ENCODE data around the gene GPX2.

The GPX2 gene

DNA sequence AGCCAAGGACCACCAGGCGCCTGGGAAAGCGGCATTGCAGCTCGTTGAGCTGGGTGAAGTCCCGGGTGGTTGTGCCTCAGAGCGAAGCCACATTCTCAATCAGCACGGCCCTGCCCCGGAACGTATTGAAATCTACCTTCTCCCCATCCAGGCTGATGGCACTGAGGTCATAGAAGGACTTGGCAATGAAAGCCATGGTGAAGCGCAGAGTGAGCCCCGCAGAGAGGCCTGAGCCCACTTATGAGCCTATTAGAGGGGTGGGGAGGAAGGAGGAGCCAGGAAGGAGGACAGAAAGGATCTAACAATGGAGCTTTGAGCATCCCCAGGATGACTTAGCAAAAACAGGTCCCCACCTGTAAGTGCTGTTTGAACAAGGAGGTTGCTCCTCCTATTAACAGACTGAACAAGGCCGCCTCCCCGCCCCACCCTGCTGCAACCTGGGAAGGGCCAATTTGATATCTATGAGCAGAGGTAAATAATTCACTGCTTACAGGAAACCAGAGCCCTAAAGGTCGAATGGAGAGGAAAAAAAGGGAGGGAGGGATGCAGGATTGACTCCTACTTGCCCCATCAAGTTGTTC is at the start of gene GPX2:
TSS of gene GPX2 (minus strand) at position 215 of the 581 bp plus-strand sequence. CDS start at position 196, 19 bp downstream.
- no peak for DNase-seq

DNA sequence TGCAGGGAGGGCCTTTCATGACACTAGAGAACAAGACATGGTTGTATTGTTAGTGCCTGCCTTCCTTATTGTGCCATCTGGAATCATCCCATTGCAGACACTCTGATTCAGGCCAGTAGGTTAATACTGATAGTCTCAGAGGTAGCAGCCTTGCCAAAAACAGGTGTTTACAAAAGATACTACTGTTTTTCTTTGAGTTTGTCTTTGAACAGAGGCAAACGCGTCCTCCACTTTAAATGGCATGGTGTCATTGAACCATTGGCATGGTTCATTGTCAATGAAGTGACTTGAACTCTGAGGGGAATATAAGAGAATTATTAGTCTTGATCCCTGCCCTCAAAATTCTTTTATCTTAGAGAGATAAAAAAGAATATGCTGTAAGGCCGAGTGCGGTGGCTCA is 48.4 kb upstream of the GPX2 start:
- no peak for DNase-seq

DNA sequence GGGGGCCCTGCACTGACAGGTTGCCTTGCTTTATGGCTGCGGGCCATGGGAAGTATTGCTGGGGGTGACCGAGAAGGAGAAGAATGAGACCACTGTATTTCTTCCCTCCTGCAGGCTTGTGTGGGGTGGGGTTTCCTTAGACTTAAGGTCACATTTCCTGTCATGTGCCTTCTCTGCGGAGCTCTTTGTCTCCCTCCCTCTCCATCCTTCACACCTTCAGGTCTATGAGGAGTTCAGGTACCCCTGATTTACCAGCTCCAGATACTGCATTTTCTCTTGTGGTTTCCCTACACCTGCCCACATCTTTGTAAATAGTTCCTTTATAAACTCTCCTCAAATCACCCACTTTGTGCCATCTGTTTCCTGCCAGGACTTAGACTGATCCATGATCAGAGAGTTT is 47.8 kb upstream of the GPX2 start:
- DNase-seq = no peak

DNA sequence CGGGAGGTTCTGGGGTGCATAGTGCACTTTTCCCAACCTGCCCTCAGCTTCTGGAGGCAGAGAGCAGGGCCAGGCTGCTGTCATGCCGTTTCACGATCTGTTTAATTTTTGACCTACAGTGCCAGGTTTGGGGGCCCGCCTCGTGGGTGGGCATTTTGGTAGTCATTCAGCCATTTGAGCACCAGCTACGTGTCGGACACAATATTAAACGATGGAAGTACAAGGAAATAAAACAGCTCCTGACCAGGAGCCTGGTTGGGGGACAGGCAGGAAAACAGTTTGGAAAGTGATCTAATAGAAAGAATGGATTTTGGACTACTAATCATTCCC is 44.9 kb upstream of the GPX2 start:
- no peak for DNase-seq

DNA sequence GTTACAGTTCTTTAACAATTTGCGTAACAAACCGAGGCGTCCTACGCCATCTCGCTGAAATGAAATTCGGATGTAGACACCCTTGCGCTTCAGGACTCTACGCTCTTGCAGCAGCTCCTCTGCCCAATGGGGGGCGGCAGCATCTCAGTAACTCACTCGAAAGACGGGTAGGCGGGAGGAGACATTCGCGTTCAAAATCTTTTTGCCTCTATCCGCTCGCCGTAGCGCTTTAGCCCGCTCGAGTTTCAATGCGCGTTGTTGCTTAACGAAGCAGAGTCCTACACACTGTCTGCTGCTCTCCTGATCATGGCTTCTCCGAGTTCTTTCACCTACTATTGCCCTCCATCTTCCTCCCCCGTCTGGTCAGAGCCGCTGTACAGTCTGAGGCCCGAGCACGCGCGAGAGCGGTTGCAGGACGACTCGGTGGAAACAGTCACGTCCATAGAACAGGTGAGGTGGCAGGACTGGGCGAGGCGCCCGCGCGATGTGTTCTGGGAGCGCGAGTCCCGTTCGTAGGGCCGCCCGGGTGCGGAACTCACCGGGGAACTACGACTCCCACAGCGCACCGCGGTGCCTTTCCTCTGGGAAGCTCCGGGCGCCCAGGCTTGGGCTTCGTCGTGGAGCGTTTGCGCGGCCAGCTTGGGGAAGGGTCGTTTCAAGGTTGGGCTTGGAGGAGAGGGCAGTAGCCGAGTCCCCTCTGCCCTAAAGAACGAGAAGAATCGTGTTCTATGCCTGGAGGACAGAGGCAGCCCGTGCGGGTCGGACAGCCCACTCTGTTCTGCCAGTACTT is 44.3 kb upstream of the GPX2 start, which contains the start of gene FNTB:
TSS of gene FNTB (plus strand) at position 248 of the 790 bp plus-strand sequence. CDS start at position 307, 59 bp downstream.
- DNase-seq = peak; percentile 94

DNA sequence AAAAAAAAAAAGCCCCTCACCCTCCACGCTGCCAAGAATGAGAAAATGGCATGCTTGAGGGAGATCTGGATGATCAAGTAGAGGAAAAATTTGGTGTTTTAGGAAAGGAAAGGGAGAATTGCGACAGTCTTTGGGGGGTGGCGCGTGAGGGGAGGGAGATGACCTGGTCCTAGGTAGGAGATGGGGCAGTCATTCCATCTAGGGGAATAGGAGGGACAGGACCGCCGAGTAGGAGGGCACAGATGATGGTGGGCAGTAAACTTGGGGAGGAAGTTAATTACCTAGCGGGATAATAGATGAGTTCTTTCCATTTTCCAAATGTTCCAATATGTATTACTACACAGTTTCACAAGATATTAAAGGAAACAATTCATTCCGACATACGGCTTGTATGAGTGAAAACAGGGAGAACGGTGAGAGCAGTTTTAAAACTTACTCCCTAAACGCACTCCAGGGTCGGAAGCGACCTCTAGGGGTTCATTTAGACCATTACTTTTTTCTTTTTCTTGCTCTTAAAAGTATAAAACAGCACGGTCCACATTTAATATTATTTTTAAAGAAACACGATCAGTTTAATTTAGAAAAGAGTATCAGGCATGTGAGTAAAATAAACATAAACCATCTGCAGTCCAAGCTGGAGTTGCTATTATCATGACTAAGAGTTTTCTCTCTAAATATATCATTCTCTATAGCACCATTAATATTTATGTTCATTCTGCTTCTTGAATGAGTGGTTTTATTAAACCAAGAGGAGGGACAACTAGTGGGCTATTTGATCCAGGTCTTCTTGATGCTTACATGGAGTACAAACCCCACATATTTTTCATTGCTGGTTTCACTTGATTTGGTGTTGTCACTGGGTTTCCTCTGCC is 41.1 kb upstream of the GPX2 start:
- DNase-seq = peak; percentile 74

DNA sequence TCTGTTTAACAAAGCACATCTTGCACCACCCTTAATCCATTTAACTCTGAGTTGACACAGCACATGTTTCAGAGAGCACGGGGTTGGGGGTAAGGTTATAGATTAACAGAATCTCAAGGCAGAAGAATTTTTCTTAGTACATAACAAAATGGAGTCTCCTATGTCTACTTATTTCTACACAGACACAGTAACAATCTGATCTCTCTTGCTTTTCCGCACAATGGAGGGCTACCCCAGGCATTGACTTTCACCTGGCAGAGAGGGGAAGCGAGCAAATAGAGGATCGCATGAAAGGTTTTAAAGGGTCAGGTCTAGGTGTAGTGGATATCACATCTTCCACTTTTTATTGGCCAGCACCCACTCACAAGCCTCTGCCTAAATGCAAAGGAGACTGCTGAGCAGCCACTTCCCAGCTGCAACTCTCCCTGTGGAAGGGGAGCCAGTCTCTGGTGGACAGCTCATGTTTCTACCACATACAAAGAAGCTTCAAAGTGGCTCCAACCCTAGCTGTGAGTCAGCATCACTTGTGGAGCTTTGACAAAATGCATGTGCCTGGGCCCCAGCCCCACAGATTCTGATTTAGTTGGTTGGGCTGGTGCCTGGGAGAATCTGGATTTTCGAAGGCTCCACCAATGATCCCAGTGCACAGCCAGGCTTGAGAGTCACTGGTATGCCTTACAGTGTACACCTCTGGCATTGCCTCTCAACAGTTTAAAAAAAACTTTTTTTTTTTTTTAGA is 37.0 kb upstream of the GPX2 start:
- DNase-seq = peak; percentile 48

DNA sequence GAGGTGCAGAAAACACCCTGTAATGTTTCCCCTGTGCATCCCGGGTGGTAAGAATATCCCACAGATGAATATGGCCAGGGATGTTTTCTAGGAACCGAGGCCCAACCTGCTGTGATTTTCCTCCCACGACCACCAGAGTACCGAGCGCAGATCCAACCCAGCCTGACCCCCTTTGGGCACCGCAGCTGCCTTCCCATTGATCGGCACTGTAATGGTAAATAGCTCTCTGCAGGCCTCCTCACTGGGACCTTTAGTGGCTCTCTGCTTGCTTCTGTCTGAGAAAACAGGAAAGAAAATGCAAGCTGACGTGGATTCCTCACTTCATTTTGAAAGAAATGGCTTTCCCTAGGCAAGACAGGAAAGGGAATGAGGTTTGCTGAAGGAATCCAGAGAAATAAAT is 32.0 kb upstream of the GPX2 start:
- no peak for DNase-seq

DNA sequence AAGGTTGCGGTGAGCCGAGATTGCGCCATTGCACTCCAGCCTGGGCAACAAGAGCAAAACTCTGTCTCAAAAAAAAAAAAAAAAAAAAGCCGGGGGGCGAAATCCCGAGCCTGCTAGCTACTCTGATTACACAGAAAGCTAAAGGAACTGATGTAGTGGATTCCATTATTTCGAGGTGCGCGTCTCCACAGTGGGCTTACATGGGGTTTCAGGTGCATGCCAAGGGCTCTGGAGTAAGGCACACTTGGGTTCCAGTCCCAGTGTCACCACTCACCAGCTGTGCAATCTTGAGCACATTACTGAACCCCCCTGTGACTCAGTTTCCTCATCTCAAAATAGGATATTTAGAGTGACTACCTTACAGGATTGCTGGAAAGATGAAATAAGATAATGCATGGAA is 31.3 kb upstream of the GPX2 start:
- DNase-seq = no peak

DNA sequence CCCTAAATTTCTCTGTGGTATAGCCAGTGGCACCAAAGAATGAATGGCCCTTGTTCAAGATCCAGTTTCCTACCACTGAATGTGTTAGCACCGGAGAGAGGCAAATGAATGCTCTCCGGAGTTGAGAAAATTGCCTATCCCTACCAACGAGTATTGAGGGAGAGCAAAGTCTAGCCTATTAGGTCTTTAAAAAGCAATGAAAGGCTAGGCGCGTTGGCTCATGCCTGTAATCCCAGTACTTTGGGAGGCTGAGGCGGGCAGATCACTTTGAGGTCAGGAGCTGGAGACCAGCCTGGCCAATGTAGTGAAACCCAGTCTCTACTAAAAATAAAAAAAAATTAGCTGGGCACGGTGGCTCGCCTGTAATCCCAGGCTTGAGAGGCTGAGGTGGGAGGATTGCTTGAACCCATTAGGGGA is 30.5 kb upstream of the GPX2 start:
- DNase-seq = no peak

DNA sequence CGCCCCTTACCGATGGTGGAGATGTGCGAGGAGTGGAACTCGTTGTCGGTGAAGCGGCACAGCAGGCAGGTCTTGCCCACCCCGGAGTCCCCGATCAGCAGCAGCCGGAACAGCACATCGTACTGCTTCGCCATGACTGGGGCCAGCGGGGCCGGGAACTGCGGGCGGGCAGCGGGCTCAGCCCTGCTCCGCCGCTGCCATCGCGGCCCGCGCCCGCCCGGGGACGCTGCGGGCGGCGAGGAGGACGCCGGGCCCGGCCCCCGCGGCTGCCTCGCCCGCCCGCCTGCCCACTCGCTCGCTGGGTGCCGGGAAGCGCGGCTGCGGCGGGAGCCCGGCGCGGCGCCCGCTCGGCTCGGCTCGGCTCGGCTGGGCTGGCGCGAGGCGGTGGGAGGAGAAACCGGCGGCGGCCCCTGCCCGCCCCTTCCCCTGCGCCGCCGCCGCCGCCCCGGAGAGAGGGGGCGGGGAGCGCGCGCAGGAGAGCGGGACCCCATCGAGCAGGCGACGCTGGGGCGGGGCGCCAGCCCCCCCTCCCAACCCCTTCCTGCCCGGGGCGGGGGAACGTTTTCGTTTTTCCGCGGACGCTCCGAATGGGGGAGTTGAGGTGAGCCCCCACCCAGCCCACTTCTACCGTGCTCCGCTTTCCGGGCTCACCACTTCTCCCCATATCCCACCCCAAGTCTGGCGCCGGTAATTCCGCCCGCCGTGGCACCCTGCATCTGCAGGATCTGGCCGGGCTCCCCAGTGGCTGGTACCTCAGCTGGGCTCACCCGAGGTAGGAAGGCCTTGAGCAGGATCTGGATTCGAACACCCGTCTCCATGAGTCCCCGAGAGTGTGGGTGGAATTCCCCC is 29.6 kb upstream of the GPX2 start, which contains the start of gene RAB15:
TSS of gene RAB15 (minus strand) at position 394 of the 849 bp plus-strand sequence. CDS start at position 134, 260 bp downstream.
- DNase-seq = peak; percentile 48

DNA sequence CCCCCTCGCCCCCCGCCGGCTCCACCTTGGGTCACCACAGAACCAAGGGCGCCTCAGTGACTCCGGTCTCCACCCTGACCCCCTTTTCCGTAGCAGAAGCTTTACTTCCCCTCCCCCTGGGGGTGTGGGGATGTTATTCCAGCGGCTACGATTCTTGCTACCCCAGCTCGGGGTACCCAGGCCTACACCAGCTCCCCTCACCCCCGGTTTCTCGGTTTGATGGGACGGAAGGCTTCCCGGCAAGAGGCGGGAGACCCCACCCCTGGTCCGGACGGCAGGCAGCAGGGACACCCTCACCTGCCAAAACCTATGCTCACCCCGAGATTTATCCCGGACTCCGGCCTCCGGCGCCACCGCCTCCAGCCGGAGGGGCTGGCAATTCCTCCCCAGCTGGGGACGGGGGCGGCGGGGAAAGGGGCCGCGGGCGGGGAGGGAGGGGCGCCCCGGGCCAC is 29.0 kb upstream of the GPX2 start:
- DNase-seq = no peak

DNA sequence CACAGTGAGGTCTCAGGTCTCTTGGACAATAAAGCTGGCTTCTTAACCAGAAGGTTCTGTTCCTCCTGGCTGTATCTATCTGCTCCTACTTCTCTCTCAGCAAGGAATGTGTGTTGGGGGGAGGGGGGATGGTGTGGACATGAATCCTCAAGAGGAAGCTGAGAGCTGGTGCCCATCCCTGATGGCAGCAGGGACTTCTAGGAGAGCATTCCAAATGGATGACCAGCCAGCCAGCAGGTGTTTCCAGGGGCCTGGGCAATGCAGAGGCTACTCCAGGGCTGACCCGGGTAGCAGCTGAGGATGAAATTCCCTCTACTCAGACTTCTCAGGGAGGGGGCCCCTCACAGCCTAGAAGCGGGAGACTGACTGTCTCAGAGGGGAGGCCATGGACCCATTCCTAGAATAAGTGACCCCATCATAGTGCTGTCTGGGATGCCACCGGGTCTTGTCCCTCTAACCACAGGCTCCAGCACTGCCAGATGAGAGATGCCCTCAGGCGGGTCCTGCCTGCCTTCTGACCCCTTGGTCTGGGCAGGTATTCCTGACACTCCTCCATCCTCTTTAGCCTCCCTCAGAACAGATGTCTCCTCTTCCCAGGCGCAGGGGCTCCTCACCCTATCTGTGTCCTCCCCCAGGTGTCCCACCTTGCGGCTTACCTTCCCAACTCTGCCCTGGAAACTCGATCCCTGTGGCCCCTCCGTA is 28.4 kb upstream of the GPX2 start:
- DNase-seq = no peak

DNA sequence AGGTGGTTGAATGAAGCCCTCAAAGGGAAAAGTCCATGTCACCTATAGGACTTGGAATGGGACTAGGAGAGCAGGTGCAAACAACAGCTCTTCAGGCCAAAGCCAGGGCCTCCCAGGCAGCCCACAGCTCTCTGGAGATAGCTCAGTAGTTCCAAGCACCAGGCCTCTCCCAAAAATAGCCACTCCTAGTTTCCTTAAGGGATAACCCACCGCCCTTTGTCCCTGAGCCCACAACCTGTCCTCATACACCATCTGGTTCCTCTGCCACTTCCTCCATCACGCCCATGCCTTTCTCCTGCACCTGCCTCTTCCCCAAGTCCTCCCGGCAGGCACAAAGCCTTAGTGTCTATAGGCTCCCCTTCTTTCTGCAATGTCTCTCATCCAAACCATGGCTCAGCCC is 27.5 kb upstream of the GPX2 start:
- DNase-seq = no peak

DNA sequence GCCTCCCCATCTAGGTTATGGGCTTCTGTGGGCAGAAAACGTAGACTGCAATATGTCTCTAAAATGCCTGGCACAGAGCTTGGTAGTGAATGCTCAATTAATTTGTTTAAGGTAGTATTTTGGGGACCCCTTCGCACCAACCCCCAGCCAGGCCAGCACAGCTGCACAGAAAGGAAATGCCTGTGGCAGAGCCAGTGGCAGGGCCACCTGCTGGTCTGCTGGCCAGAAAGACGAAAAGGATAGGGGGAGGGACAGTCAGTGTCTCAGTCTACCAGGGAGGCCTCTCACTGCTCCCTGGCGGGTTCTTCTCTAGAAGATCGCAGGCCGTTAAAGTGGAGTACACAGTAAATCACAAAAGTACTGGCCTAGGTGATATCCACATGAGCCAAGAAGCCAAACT is 26.1 kb upstream of the GPX2 start:
- DNase-seq = no peak

DNA sequence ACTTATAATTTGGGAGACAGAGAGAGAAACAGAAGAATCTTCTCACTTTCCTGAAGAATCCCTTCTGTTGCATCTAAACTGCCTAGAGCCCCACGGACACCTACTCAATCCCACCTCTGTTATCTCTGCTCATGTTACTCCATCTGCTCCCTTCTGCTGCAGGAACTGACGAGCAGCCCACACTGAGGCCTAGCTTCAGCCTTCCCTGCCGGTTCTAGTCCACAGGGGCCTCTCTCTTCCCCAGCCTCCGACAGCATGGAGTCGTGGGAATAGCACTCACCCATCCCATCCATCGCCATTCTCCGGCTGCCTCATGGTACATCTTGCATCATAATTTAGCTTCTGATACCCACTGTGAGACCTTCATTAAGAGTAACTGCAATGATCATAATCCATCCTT is 25.6 kb upstream of the GPX2 start:
- no peak for DNase-seq

DNA sequence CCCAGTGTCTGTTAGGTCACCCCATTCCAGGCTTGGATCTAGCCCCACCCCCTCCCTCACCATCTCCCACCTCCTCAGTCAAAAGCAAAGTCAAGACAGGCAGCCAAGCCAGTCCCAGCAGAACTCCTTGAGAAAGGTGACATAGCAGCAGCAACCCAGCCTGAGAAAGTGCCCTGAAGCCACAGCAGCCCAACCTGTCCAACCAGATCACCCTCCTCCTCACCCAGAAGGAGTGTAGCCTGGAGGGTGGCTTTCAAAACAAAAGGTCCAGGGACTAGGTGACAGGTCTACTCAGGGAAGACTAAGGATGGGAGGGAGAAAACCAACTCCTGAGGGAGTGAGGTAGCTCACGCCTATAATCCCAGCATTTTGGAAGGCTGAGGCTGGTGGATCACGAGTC is 24.4 kb upstream of the GPX2 start:
- no peak for DNase-seq

DNA sequence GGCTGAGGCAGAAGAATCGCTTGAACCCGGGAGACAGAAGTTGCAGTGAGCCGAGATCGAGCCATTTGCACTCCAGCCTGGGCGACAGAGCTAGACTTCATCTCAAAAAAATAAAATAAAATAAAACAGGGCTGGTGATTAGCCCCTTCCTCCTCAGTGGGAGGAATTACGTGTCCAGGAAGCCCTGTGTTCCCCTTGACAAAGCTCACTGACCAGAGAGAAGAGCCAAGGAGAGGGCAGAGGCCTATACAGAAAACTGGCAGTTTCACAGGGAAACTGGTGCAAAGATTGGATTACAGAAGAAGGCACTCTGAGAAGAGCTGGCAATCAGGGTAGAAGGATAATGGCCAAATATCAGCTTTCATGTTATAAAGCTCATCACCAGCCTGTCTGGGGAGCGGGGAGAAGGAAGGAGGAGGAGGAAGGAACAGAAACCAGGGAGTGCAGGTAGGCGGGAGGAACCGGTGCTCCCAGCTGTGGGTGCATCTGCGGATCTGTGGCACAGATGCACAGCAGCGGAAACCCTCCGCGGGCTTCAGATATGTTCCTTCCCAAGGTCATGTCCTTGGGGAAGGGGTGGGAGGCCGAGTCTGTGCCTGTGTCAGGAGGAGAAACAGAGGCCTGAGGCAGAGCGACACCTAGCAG is 22.9 kb upstream of the GPX2 start:
- DNase-seq = no peak

DNA sequence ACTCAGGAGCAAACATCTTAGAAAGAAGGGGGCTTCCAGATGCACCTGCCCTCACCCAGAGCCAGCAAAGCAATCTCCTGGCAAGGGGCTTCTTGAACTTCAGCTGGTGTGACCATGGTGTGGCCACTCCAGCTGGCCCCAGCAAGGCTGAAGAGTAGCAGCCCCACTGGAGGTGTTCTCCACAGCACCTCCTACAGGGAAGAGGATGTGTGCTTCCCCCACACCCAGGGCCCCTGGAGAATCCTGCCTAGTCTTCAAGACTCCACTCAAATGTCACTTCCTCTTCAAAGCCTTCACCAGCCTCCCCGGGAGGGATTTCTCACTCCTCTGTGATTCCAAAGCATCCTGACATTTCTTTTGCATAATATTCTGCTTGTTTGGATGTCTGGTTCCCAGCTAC is 21.1 kb upstream of the GPX2 start:
- DNase-seq = no peak

DNA sequence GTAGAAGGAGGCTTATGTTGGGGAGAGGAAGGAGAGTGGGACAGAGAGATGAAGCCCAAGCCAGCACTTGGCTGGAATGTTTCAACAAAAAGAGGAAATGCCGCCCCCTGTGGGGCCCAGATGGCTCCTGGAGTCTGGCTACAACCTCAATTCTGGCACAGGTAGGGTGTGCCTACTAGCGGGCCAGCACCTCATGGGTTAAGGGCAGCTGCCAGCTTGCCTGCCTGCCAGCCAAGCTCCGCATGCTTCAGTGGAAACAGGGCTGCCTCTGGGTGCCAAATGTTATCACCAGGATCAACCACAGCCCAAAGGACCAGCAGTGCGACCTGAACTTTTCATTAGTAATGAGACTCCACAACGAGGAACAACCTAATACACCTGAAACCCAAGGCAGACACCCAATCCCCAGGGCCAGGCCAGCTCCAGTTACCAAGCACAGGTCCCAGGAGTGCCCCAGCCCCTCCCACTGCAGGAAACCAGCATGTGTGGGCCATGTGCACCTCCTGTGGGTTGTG is 18.3 kb upstream of the GPX2 start:
- DNase-seq = peak; percentile 7

All from NCI-H82 (cell line).